ENCODE results near the gene AJAP1. TPM values are rescaled to one million over a fixed set of nuclear protein-coding genes. Genes with fewer than 3 reads are reported as not detected.

The AJAP1 gene
- total and polyA plus RNA-seq, 2 experiments from 2014 or later = not detected

GRCh38 chr1:4613606-4614370 is 40.6 kb upstream of the AJAP1 start:
- H3K27ac ChIP-seq (ENCODE audit: low read depth) = no peak overlapping the region
- no peak for DNase-seq (ENCODE audit: low spot score)

DNA sequence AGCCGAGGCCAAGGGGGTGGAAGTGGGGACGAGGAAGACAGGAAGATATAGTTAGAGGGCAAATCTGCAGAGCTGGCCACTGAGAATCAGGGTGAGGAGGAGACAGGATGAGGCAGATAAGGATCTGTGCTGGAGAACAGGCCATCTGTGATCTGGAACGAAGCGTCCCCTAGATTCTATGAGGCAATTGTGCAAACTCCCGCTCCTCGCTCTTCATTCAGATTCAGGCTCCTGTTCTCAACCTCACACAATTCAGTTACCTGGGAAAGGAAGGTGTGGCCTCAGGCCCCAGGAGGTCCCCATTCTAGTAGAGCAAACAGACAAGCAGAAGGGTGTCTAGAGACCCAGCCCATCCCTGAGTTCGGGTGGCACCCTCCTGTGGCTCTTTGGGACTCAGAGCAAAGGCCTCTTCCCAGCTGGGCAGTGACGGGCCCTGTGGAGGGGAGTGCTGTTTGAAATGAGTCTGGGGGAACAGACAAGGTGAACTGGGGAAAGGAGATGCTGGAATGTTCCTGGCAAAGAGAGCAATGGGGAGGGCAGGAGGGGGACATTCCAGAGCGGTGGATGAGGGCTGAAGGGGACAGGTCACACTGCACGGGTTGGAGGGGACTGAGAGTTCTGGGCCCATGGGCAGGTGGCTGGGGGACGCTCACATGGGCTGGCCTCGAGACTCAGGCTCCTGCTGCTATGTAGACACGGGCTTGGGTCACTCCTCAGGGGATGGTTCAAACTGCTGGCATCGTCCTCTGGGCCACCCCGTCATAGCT is 39.9 kb upstream of the AJAP1 start:
- Mint-ChIP-seq H3K4me1 (peaks cover 5% of the 10 kb centered on the region; the same call in 1 of the 3 replicates), H3K4me3 (no peak overlapping the region), H3K27me3 (ENCODE audit: insufficient read depth, low read depth, poor library complexity) (peaks cover 9% of the 10 kb centered on the region), H3K9me3 (peaks cover 14% of the 10 kb centered on the region), H3K27ac (no peak overlapping the region), H3K36me3 (ENCODE audit: low read depth) (peaks cover 4% of the 10 kb centered on the region; the same call in 1 of the 3 replicates)
- H3K4me2 ChIP-seq = no peak overlapping the region
- H3K4me3 ChIP-seq = no peak overlapping the region
- H3K9me2 ChIP-seq (ENCODE audit: insufficient read depth) = no peaks in the 10 kb centered on the region
- H3K4me1 ChIP-seq (ENCODE audit: insufficient read depth) = no peaks in the 10 kb centered on the region
- DNase-seq (ENCODE audit: low spot score) (no peak), ATAC-seq (peak; percentile 38)
- H2AFZ ChIP-seq = no peak overlapping the region
- H3F3A ChIP-seq (replicated peaks; ENCODE audit: low read depth) = no peaks in the 10 kb centered on the region
- no peaks in the 10 kb centered on the region for H4K20me1 ChIP-seq (replicated peaks; ENCODE audit: insufficient read depth)
- no peak overlapping the region for H3K27ac ChIP-seq (ENCODE audit: low read depth)
- H3K27me3 ChIP-seq (ENCODE audit: insufficient read depth) = no peaks in the 10 kb centered on the region
- H3K79me2 ChIP-seq (replicated peaks; ENCODE audit: insufficient read depth) = no peaks in the 10 kb centered on the region
- 0 out of 2 replicates have a peak, but pooled peaks cover 3% of the 10 kb centered on the region for H3K36me3 ChIP-seq (ENCODE audit: insufficient read depth)
- TF ChIP-seq EZH2 (IDR thresholded peaks at IDR 0.05; ENCODE audit: low read depth, unreplicated experiment) (no peak), ZNF331 (CRISPR knock-in tag; IDR thresholded peaks at IDR 0.05; ENCODE audit: low read depth) (no peak), NANOG (IDR thresholded peaks at IDR 0.05; ENCODE audit: borderline replicate concordance) (no peak)

More at GRCh38 chr1:4613606-4614370, 40.6 kb upstream of the AJAP1 start:
- Mint-ChIP-seq H3K4me3 (no peak overlapping the region), H3K4me1 (peaks cover 5% of the 10 kb centered on the region; the same call in 1 of the 3 replicates), H3K27ac (no peak overlapping the region), H3K9me3 (peaks cover 20% of the 10 kb centered on the region), H3K36me3 (ENCODE audit: low read depth) (peaks cover 4% of the 10 kb centered on the region; the same call in 1 of the 3 replicates), H3K27me3 (ENCODE audit: insufficient read depth, low read depth, poor library complexity) (peaks cover 9% of the 10 kb centered on the region)
- Histone ChIP-seq H4K20me1 (replicated peaks; ENCODE audit: insufficient read depth) (no peaks in the 10 kb centered on the region), H3F3A (replicated peaks; ENCODE audit: low read depth) (no peaks in the 10 kb centered on the region), H3K4me2 (no peak overlapping the region), H2AFZ (no peak overlapping the region), H3K9me2 (ENCODE audit: insufficient read depth) (no peaks in the 10 kb centered on the region), H3K4me3 (no peak overlapping the region), H3K36me3 (ENCODE audit: insufficient read depth) (no peaks in the 10 kb centered on the region), H3K79me2 (replicated peaks; ENCODE audit: insufficient read depth) (no peaks in the 10 kb centered on the region), H3K4me1 (ENCODE audit: insufficient read depth) (no peaks in the 10 kb centered on the region), H3K27me3 (ENCODE audit: insufficient read depth) (no peaks in the 10 kb centered on the region)
- ATAC-seq = no peak
- TF ChIP-seq CREB1 (CRISPR knock-in tag; IDR thresholded peaks at IDR 0.05; ENCODE audit: low read depth) = no peak
- no peak for TF ChIP-seq ETS1 (IDR thresholded peaks at IDR 0.05)
- no peak for TF ChIP-seq ZNF114 (CRISPR knock-in tag; IDR thresholded peaks at IDR 0.05)
- TF ChIP-seq, protein P1, sequence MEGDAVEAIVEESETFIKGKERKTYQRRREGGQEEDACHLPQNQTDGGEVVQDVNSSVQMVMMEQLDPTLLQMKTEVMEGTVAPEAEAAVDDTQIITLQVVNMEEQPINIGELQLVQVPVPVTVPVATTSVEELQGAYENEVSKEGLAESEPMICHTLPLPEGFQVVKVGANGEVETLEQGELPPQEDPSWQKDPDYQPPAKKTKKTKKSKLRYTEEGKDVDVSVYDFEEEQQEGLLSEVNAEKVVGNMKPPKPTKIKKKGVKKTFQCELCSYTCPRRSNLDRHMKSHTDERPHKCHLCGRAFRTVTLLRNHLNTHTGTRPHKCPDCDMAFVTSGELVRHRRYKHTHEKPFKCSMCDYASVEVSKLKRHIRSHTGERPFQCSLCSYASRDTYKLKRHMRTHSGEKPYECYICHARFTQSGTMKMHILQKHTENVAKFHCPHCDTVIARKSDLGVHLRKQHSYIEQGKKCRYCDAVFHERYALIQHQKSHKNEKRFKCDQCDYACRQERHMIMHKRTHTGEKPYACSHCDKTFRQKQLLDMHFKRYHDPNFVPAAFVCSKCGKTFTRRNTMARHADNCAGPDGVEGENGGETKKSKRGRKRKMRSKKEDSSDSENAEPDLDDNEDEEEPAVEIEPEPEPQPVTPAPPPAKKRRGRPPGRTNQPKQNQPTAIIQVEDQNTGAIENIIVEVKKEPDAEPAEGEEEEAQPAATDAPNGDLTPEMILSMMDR (conservative IDR thresholded peaks at IDR 0.05; ENCODE audit: low read depth in 2 of 2) = no peak
- no peak for TF ChIP-seq EZH2 (IDR thresholded peaks at IDR 0.05; ENCODE audit: low read depth, unreplicated experiment)
- no peak for TF ChIP-seq EZH2phosphoT487 (IDR thresholded peaks at IDR 0.05; ENCODE audit: unreplicated experiment)
- no peak for TF ChIP-seq NANOG (IDR thresholded peaks at IDR 0.05; ENCODE audit: borderline replicate concordance)

Measured in GM23338 (cell line).